ENCODE data around the gene GLP2R.

Gene GLP2R

GRCh38 chr17:9926150-9926804 is 100.6 kb downstream of the GLP2R start:
- DNase-seq, result no peak

GRCh38 chr17:9928601-9929333 is 103.0 kb downstream of the GLP2R start:
- no peak for DNase-seq

- DNase-seq, result no peak
Measured at GRCh38 chr17:9929871-9930270, 104.1 kb downstream of the GLP2R start.

GRCh38 chr17:9931144-9931741 is 105.5 kb downstream of the GLP2R start:
- no peak for DNase-seq

GRCh38 chr17:9932491-9932890 is 106.8 kb downstream of the GLP2R start:
- DNase-seq, result no peak

- no peak for DNase-seq
Measured at GRCh38 chr17:9934331-9934730, 108.6 kb downstream of the GLP2R start.

- DNase-seq, result no peak
Measured at GRCh38 chr17:9935408-9935807, 109.7 kb downstream of the GLP2R start.

- no peak for DNase-seq
Measured at GRCh38 chr17:9936095-9936494, 110.4 kb downstream of the GLP2R start.

GRCh38 chr17:9937241-9937761 is 111.6 kb downstream of the GLP2R start:
- no peak for DNase-seq

GRCh38 chr17:9937901-9938300 is 112.2 kb downstream of the GLP2R start:
- no peak for DNase-seq

- DNase-seq, result no peak
Measured at GRCh38 chr17:9938764-9939163, 113.0 kb downstream of the GLP2R start.

- DNase-seq, result no peak
Measured at GRCh38 chr17:9940841-9941240, 115.1 kb downstream of the GLP2R start.

- DNase-seq, result no peak
Measured at GRCh38 chr17:9941305-9941704, 115.6 kb downstream of the GLP2R start.

Measured in activated gamma-delta T cell treated with Interleukin-2 at 50 U/mL for 16 hours (primary cell).